ENCODE data around the gene SCN10A. TPM values are rescaled to one million over a fixed set of nuclear protein-coding genes. Genes with fewer than 3 reads are reported as not detected.

The SCN10A gene
- not detected for total RNA-seq
- not detected for polyA plus RNA-seq
- long read RNA-seq, donor 1: 0 reads
- long read RNA-seq, donor 2: 0 reads

- Histone ChIP-seq H3K27me3 (ENCODE audit: insufficient read depth in 3 of 3, low read length in 2 of 3) (peaks cover 0 to 3% (median 0%) of the 10 kb centered on the region in 3 donors), H3K9me3 (no peaks in the 10 kb centered on the region), H3K4me3 (no peak within 1 kb of the TSS), H3K27ac (no peak within 1 kb of the TSS), H3K36me3 (ENCODE audit: insufficient read depth in 1 of 2, low read depth in 1 of 2) (no peaks in the 10 kb centered on the region), H3K4me1 (no peaks in the 10 kb centered on the region)
- no peak for DNase-seq
- TF ChIP-seq CTCF (IDR thresholded peaks at IDR 0.05): no peak
- WGBS, 3 donors: 68 to 73% (median 68%) methylated on average over 7 of the region's 7 CpGs
- no peak for ATAC-seq
- intact Hi-C loops (cut with DNase I): no loop called here
These were observed at the start of gene SCN10A for GRCh38 chr3:38816026-38816425. TSS of gene SCN10A (minus strand) at chr3:38816217. CDS start at chr3:38794010, 22,207 bp downstream.

- H3K36me3 ChIP-seq (ENCODE audit: insufficient read depth in 1 of 2, low read depth in 1 of 2): no peaks in the 10 kb centered on the region
- intact Hi-C loops (cut with DNase I): no loop called here
- DNase-seq (no peak), ATAC-seq (no peak)
- TF ChIP-seq CTCF (IDR thresholded peaks at IDR 0.05): no peak
- no peak overlapping the region for H3K4me3 ChIP-seq
- H3K4me1 ChIP-seq: no peaks in the 10 kb centered on the region
- no peaks in the 10 kb centered on the region for H3K9me3 ChIP-seq
- no peaks in the 10 kb centered on the region for H3K27me3 ChIP-seq (ENCODE audit: insufficient read depth in 3 of 3, low read length in 2 of 3)
- H3K27ac ChIP-seq: no peak overlapping the region
These were observed 37.0 kb upstream of the SCN10A start for GRCh38 chr3:38853011-38853410.

DNA sequence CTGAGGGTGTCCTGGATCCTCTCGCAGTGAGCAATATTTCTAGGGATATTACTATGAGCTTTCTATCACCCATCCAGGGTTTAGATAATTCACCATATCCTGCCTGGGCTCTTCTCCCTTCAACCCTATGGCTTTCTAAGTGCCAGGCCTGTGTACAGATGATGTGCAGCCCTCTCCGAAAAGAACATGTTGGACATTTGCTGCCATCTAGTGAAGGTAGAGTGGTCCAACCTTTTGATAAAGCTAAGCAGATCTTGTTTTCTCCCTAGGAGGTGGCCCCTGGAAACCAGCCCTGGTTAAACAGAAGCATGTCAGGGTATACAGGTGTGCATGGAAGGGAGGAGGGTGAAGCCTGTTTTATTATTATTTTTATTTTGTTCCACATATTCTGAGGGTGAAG, 27.9 kb upstream of the SCN10A start:
- ATAC-seq (no peak), DNase-seq (no peak)
- no peaks in the 10 kb centered on the region for H3K36me3 ChIP-seq (ENCODE audit: insufficient read depth in 1 of 2, low read depth in 1 of 2)
- no peaks in the 10 kb centered on the region for H3K9me3 ChIP-seq
- H3K27me3 ChIP-seq (ENCODE audit: insufficient read depth in 3 of 3, low read length in 2 of 3): no peaks in the 10 kb centered on the region
- intact Hi-C loops (cut with DNase I): loop anchor here in 1 of 2 donors (10.0 kb wide), 2 partner anchors 319 to 349 kb away; partner anchors contain the start of gene EXOG
- no peak overlapping the region for H3K4me3 ChIP-seq
- no peaks in the 10 kb centered on the region for H3K4me1 ChIP-seq
- peak; percentile 19 for TF ChIP-seq CTCF (IDR thresholded peaks at IDR 0.05)
- WGBS, 3 donors: 43 to 58% (median 54%) methylated on average over 2 of the region's 2 CpGs
- no peak overlapping the region for H3K27ac ChIP-seq

GRCh38 chr3:38842266-38842965, 26.4 kb upstream of the SCN10A start:
- no peaks in the 10 kb centered on the region for H3K4me1 ChIP-seq
- no peaks in the 10 kb centered on the region for H3K9me3 ChIP-seq
- no peaks in the 10 kb centered on the region for H3K36me3 ChIP-seq (ENCODE audit: insufficient read depth in 1 of 2, low read depth in 1 of 2)
- intact Hi-C loops (cut with DNase I): loop anchor here in 1 of 2 donors (10.0 kb wide), 2 partner anchors 318 to 348 kb away; partner anchors contain the start of gene EXOG
- DNase-seq (no peak), ATAC-seq (no peak)
- no peaks in the 10 kb centered on the region for H3K27me3 ChIP-seq (ENCODE audit: insufficient read depth in 3 of 3, low read length in 2 of 3)
- WGBS, 3 donors: 60 to 77% (median 66%) methylated on average over 4 of the region's 4 CpGs
- no peak for TF ChIP-seq CTCF (IDR thresholded peaks at IDR 0.05)
- H3K27ac ChIP-seq: no peak overlapping the region
- H3K4me3 ChIP-seq: no peak overlapping the region
